ENCODE results near the gene FOLH1. TPM values are rescaled to one million over a fixed set of nuclear protein-coding genes. Genes with fewer than 3 reads are reported as not detected.
"Not testable (repeated sequence)": the region's sequence is repeated elsewhere in the genome, so short reads cannot be mapped to it uniquely, and the experiment has no call there.

The FOLH1 gene
- total RNA-seq, 1 experiment from 2014 or later, result 0.58 TPM

- POLR2A ChIA-PET (ENCODE audit: unreplicated experiment); CTCF ChIA-PET; H3K9ac ChIP-seq (ENCODE audit: low read length); H3K9me3 ChIP-seq (ENCODE audit: low read length); H3K27ac ChIP-seq (ENCODE audit: low read length); H2AFZ ChIP-seq (ENCODE audit: low read length); H4K20me1 ChIP-seq (ENCODE audit: low read length); H3F3A ChIP-seq (ENCODE audit: low read length, unreplicated experiment); H3K4me2 ChIP-seq (ENCODE audit: low read length); H3K4me3 ChIP-seq (ENCODE audit: low read length); BruUV-seq (replicated peaks); H3K79me2 ChIP-seq (ENCODE audit: low read length); H3K36me3 ChIP-seq (ENCODE audit: low read depth, low read length); H3K27me3 ChIP-seq (ENCODE audit: low read length); ATAC-seq; H3K4me1 ChIP-seq (ENCODE audit: insufficient read depth, low read length); H3K9me2 ChIP-seq (replicated peaks; ENCODE audit: low read length): not testable (repeated sequence)
- intact Hi-C loops (cut with micrococcal nuclease), result loop anchor here (5.0 kb wide), 1 partner anchor 862 kb away; the partner anchor contains the start of gene OR4S1
- peak; percentile 39; the same call in 1 of the 2 replicates for TF ChIP-seq CTCF (conservative IDR thresholded peaks at IDR 0.05; ENCODE audit: low read depth, low read length)
- DNase-seq, result peak; percentile 20
These were observed 38.8 kb downstream of the FOLH1 start for GRCh38 chr11:49169579-49169978.

- H3K9me3 ChIP-seq (ENCODE audit: low read length); H2AFZ ChIP-seq (ENCODE audit: low read length); H3K36me3 ChIP-seq (ENCODE audit: low read depth, low read length); H3K9ac ChIP-seq (ENCODE audit: low read length); DNase-seq; H3K4me3 ChIP-seq (ENCODE audit: low read length); H3K4me2 ChIP-seq (ENCODE audit: low read length); POLR2A ChIA-PET (ENCODE audit: unreplicated experiment); H3K79me2 ChIP-seq (ENCODE audit: low read length); H3K27me3 ChIP-seq (ENCODE audit: low read length); H3K4me1 ChIP-seq (ENCODE audit: insufficient read depth, low read length); H4K20me1 ChIP-seq (ENCODE audit: low read length); ATAC-seq; CTCF ChIA-PET; H3K9me2 ChIP-seq (replicated peaks; ENCODE audit: low read length); BruUV-seq (replicated peaks); H3K27ac ChIP-seq (ENCODE audit: low read length); H3F3A ChIP-seq (ENCODE audit: low read length, unreplicated experiment): not testable (repeated sequence)
- intact Hi-C loops (cut with micrococcal nuclease), result loop anchor here (5.0 kb wide), 1 partner anchor 862 kb away; the partner anchor contains the start of gene OR4S1
These were observed 39.4 kb downstream of the FOLH1 start for GRCh38 chr11:49168992-49169391.

- ATAC-seq (no peak), DNase-seq (no peak)
- Histone ChIP-seq H3K9me2 (replicated peaks; ENCODE audit: low read length) (no peaks in the 10 kb centered on the region), H3K27ac (ENCODE audit: low read length) (no peak overlapping the region), H3K4me3 (ENCODE audit: low read length) (no peak overlapping the region), H4K20me1 (ENCODE audit: low read length) (no peaks in the 10 kb centered on the region), H3K9ac (ENCODE audit: low read length) (no peak overlapping the region), H2AFZ (ENCODE audit: low read length) (no peak overlapping the region), H3K4me2 (ENCODE audit: low read length) (no peak overlapping the region), H3F3A (ENCODE audit: low read length, unreplicated experiment) (no peaks in the 10 kb centered on the region), H3K4me1 (ENCODE audit: insufficient read depth, low read length) (no peaks in the 10 kb centered on the region), H3K27me3 (ENCODE audit: low read length) (no peaks in the 10 kb centered on the region), H3K9me3 (ENCODE audit: low read length) (no peaks in the 10 kb centered on the region), H3K36me3 (ENCODE audit: low read depth, low read length) (no peaks in the 10 kb centered on the region), H3K79me2 (ENCODE audit: low read length) (no peaks in the 10 kb centered on the region)
- BruUV-seq (replicated peaks), result no TSS peak
- POLR2A ChIA-PET (ENCODE audit: unreplicated experiment), result no interaction called here
- CTCF ChIA-PET, result interaction anchor here (0.7 kb wide), 1 partner anchor 1196 kb away, joined by 3 read pairs; no protein-coding TSS in a partner anchor
- TF ChIP-seq EZH2 (IDR thresholded peaks at IDR 0.05; ENCODE audit: low read length, unreplicated experiment) (no peak), CTCF (conservative IDR thresholded peaks at IDR 0.05; ENCODE audit: low read depth, low read length) (no peak), EZH2phosphoT487 (IDR thresholded peaks at IDR 0.05; ENCODE audit: borderline replicate concordance, low read length) (no peak)
- intact Hi-C loops (cut with micrococcal nuclease), result no loop called here
These were observed 57.2 kb downstream of the FOLH1 start for GRCh38 chr11:49151211-49151610.

GRCh38 chr11:49102356-49102755, 106.0 kb downstream of the FOLH1 start:
- BruUV-seq (replicated peaks); H4K20me1 ChIP-seq (ENCODE audit: low read length); H3K9me2 ChIP-seq (replicated peaks; ENCODE audit: low read length); intact Hi-C loops (cut with micrococcal nuclease); H3K4me1 ChIP-seq (ENCODE audit: insufficient read depth, low read length); H3K79me2 ChIP-seq (ENCODE audit: low read length); H3F3A ChIP-seq (ENCODE audit: low read length, unreplicated experiment); H3K9me3 ChIP-seq (ENCODE audit: low read length); ATAC-seq; CTCF ChIA-PET; POLR2A ChIA-PET (ENCODE audit: unreplicated experiment); H3K4me3 ChIP-seq (ENCODE audit: low read length); H3K9ac ChIP-seq (ENCODE audit: low read length); DNase-seq; H3K27me3 ChIP-seq (ENCODE audit: low read length); H2AFZ ChIP-seq (ENCODE audit: low read length); H3K27ac ChIP-seq (ENCODE audit: low read length); H3K4me2 ChIP-seq (ENCODE audit: low read length); H3K36me3 ChIP-seq (ENCODE audit: low read depth, low read length): not testable (repeated sequence)
